Common myeloid progenitor, CD34-positive (primary cell): Measurements from ENCODE around the gene SEC16B.

Experiments
- CTCF ChIA-PET: fragments of 350-600 bp; sonication (Branson Sonifier 250); formaldehyde crosslinking; loops from one replicate; lab custom pipeline; 2021; ENCODE audit warnings: antibody characterized with exemption; lab: Charles Lee
- POLR2A ChIA-PET: fragments of 350-600 bp; sonication (Branson Sonifier 250); formaldehyde crosslinking; loops from one replicate; lab custom pipeline; 2021; ENCODE audit warnings: antibody characterized with exemption; lab: Charles Lee
- DNase-seq, 3 donors: peaks; one replicate each; pipeline versions ENCODE4 v3.0.0 to v3.0.0-alpha.2; 2013
- H3K27ac ChIP-seq, 2 experiments: 1 replicate in 1 of 2; 2 replicates in 1 of 2; pipeline ENCODE4 v1.7.0; 2013; ENCODE audit warnings: inconsistent platforms in 2 of 2, low read length in 2 of 2, mild to moderate bottlenecking in 2 of 2, low read depth in 1 of 2, moderate library complexity in 1 of 2; ENCODE audit not compliant: severe bottlenecking in 2 of 2, insufficient read depth in 1 of 2, poor library complexity in 1 of 2
- H3K27me3 ChIP-seq, 5 experiments: replicated peaks in 2 of 5; 1 replicate in 3 of 5; 2 replicates in 2 of 5; pipeline versions ENCODE4 v1.6.1 to v1.7.0; 2013; ENCODE audit warnings: low read length in 4 of 5, mild to moderate bottlenecking in 2 of 5, moderate library complexity in 2 of 5, inconsistent platforms in 1 of 5; ENCODE audit not compliant: insufficient read depth in 5 of 5, control insufficient read depth in 4 of 5
- H3K36me3 ChIP-seq, 4 experiments: 1 replicate in 2 of 4; 2 replicates in 2 of 4; pipeline versions ENCODE4 v1.6.1 to v1.7.0; 2013; ENCODE audit warnings: low read length in 3 of 4, control low read depth in 1 of 4, mild to moderate bottlenecking in 1 of 4; ENCODE audit not compliant: control insufficient read depth in 4 of 4, insufficient read depth in 4 of 4
- H3K4me1 ChIP-seq, 4 experiments: 1 replicate in 3 of 4; 2 replicates in 1 of 4; pipeline versions ENCODE4 v1.6.1 to v1.7.1; 2013; ENCODE audit warnings: low read length in 3 of 4, mild to moderate bottlenecking in 3 of 4, control low read depth in 1 of 4, inconsistent platforms in 1 of 4, moderate library complexity in 1 of 4; ENCODE audit not compliant: control insufficient read depth in 4 of 4, insufficient read depth in 4 of 4; ENCODE audit errors: control extremely low read depth in 1 of 4
- H3K4me3 ChIP-seq, 7 experiments: 1 replicate in 4 of 7; 2 replicates in 3 of 7; pipeline versions ENCODE4 v1.5.1 to v1.7.0; 2013; ENCODE audit warnings: mild to moderate bottlenecking in 7 of 7, low read length in 6 of 7, moderate library complexity in 6 of 7, inconsistent platforms in 2 of 7, low read depth in 2 of 7, control low read depth in 1 of 7; ENCODE audit not compliant: insufficient read depth in 4 of 7, control insufficient read depth in 1 of 7; ENCODE audit errors: extremely low read depth in 1 of 7
- H3K9me3 ChIP-seq, 5 experiments: 1 replicate in 4 of 5; 2 replicates in 1 of 5; pipeline versions ENCODE4 v1.6.1 to v1.7.1; 2013; ENCODE audit warnings: low read length in 4 of 5, mild to moderate bottlenecking in 2 of 5, inconsistent platforms in 1 of 5, low read depth in 1 of 5, moderate library complexity in 1 of 5; ENCODE audit not compliant: control insufficient read depth in 4 of 5, insufficient read depth in 2 of 5; ENCODE audit errors: control extremely low read depth in 1 of 5
- WGBS: methylation state at CpG from one replicate; pipeline ENCODE4 v1.1.5; 2013; ENCODE audit not compliant: insufficient coverage; 5-methylcytosine and 5-hydroxymethylcytosine counted together

SEC16B gene

DNA sequence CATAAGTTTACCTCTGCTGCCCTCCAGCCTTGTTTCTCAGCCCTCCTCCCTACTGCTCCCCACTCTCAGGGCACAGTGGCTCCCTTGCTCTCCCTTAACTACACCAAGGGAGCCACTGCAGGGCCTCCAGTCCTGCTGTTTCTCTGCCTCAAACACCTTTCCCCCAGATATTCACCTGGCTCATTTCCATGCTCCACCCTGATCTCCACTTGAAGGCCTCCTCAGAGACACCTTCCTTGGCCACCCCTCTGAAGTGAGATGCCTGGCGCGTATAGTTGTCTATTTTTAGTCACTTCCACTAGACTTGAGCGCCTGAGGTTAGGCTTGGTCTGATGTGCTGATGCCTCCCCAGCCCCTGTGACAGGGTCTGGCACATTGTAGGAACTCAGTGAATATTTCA, 34.9 kb downstream of the SEC16B start:
- 80% methylated on average over 1 of the region's 3 CpGs for WGBS
- CTCF ChIA-PET: interaction anchor here (1.9 kb wide), 1 partner anchor 11 kb away, joined by 6 read pairs; no protein-coding TSS in a partner anchor

DNA sequence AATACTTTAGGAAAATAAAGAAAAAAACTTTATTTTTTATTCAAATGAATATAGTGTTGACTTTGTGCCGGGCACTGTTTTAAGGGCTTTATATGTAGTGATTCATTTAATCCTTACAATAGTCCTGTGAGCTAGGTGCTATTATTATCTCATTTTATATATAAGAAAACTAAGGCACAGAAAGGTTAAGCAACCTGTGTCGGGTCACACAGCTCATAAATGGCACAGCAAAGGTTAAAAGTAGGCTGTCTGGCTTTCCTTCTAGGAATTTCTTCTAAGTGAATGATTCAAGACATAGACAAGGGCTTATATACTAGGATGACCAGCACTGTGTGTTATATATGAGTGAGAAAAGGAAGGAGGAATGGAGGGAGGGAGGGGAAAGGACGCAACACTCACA, 35.4 kb downstream of the SEC16B start:
- peaks cover 0 to 2% (median 0%) of the 10 kb centered on the region in 5 experiments for H3K27me3 ChIP-seq
- POLR2A ChIA-PET: no interaction called here
- CTCF ChIA-PET: interaction anchor here (1.1 to 1.9 kb wide), 3 partner anchors 8 to 13 kb away, joined by 4 to 7 read pairs (median 5); no protein-coding TSS in a partner anchor
- no peak overlapping the region for H3K4me3 ChIP-seq
- no peaks in the 10 kb centered on the region for H3K9me3 ChIP-seq
- no peak for DNase-seq
- H3K4me1 ChIP-seq: peaks cover 0 to 3% (median 0%) of the 10 kb centered on the region in 4 experiments
- WGBS: 100% methylated on average over 1 of the region's 3 CpGs
- H3K36me3 ChIP-seq: no peaks in the 10 kb centered on the region
- H3K27ac ChIP-seq: no peak overlapping the region

More for the DNA sequence above, 34.9 kb downstream of the SEC16B start:
- no peak for DNase-seq
- H3K4me3 ChIP-seq: no peak overlapping the region
- peaks cover 0 to 3% (median 0%) of the 10 kb centered on the region in 4 experiments for H3K4me1 ChIP-seq
- no peaks in the 10 kb centered on the region for H3K9me3 ChIP-seq
- no peak overlapping the region for H3K27ac ChIP-seq
- no peaks in the 10 kb centered on the region for H3K36me3 ChIP-seq
- POLR2A ChIA-PET: no interaction called here
- H3K27me3 ChIP-seq: peaks cover 0 to 2% (median 0%) of the 10 kb centered on the region in 5 experiments

DNA sequence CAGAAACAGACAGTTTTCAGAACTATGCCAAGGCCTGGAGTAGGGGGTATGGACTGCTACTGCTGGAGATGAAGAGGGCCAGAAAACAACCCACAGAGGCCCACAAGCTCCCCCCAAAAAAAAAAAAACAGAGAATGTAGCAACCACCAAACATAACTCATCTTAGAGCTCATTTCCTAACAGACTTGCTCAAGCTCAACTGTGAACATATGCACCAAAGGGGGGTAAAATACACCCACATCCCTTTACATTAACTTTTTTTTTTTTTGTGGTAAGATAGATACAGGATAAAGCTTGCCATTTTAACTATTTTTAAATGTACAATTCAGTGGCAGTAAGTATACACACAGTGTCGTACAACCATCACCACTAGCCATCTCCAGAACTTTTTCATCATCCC, 36.0 kb downstream of the SEC16B start:
- Histone ChIP-seq H3K36me3 (no peaks in the 10 kb centered on the region), H3K9me3 (no peaks in the 10 kb centered on the region), H3K27me3 (peaks cover 0 to 2% (median 0%) of the 10 kb centered on the region in 5 experiments), H3K4me3 (no peak overlapping the region), H3K4me1 (peaks cover 0 to 3% (median 0%) of the 10 kb centered on the region in 4 experiments), H3K27ac (no peak overlapping the region)
- peak in 2 of 3 donors; percentile 8 to 75 for DNase-seq
- POLR2A ChIA-PET: no interaction called here
- WGBS: no CpG with 5 or more reads among the region's 1 CpG
- CTCF ChIA-PET: interaction anchor here (1.1 to 1.9 kb wide), 3 partner anchors 9 to 14 kb away, joined by 4 to 7 read pairs (median 5); no protein-coding TSS in a partner anchor

DNA sequence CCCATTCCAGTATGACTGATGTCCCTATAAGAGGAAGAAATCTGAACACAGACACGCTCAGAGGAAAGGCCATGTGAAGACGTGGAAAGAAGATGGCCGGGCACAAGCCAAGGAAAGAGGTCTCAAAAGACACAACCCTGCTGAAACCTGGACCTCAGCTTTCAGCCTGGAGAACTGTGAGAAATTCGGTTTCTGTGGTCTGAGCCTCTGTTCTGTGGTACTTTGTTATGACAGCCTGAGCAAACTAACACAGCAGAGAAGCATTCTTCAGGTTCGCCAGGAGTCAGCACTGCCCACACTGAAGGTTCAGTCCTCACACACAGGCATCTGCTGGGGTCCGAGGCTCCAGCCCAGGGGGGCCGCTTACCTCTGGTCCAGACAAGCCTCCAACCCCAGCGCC, 37.7 kb downstream of the SEC16B start:
- POLR2A ChIA-PET: no interaction called here
- peaks cover 0 to 3% (median 0%) of the 10 kb centered on the region in 4 experiments for H3K4me1 ChIP-seq
- no peaks in the 10 kb centered on the region for H3K36me3 ChIP-seq
- no peak for DNase-seq
- CTCF ChIA-PET: interaction anchor here (1.1 kb wide), 1 partner anchor 13 kb away, joined by 3 read pairs; no protein-coding TSS in a partner anchor
- no peak overlapping the region for H3K4me3 ChIP-seq
- WGBS: 100% methylated on average over 3 of the region's 8 CpGs
- no peak overlapping the region for H3K27ac ChIP-seq
- peaks cover 0 to 2% (median 0%) of the 10 kb centered on the region in 5 experiments for H3K27me3 ChIP-seq
- H3K9me3 ChIP-seq: no peaks in the 10 kb centered on the region

DNA sequence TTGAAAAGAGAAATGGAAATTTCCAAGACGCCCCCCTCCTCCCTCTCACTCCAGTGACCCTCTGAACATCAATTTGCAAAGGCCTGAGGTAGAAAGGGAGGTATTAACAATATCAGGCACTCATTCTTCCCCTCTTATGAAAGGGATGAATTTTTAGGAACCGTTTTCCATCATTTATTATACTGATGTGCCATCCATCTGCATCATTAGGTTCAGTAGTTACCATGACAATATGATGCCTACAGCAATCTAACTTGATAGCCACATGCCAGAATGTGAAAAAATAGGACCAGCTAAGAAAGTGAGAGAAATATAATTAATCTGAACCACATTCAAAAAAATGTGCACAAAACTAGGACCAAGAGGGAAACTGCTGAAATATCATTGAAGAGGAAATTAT, 40.9 kb downstream of the SEC16B start:
- H3K9me3 ChIP-seq: no peaks in the 10 kb centered on the region
- DNase-seq: no peak
- no CpG with 5 or more reads among the region's 2 CpGs for WGBS

DNA sequence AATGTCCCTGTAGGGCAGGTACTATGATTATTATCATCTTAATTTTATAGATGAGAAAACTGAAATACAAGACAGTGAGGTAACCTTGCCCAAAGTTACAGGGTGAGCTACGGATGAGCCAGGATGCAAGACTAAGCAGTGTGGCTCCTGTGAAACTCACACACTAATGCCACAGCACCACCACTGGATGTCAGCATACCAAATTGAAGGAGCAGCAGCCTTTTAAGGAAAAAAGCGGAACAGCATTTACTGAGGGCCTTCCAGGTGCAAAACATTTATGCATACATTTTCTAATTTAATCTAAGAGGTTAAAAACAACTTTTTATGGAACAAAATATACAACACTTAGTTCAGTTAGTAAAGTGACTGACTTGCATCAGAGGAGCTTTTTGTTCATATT, 41.7 kb downstream of the SEC16B start:
- Histone ChIP-seq H3K27ac (no peak overlapping the region), H3K4me1 (no peaks in the 10 kb centered on the region), H3K36me3 (no peaks in the 10 kb centered on the region), H3K27me3 (no peaks in the 10 kb centered on the region), H3K9me3 (no peaks in the 10 kb centered on the region), H3K4me3 (no peak overlapping the region)
- ChIA-PET POLR2A (interaction anchor here (0.6 kb wide), 1 partner anchor 156 kb away, joined by 3 read pairs; no protein-coding TSS in a partner anchor), CTCF (no interaction called here)
- WGBS: no CpG with 5 or more reads among the region's 2 CpGs
- no peak for DNase-seq

More for the DNA sequence above, 40.9 kb downstream of the SEC16B start:
- no peaks in the 10 kb centered on the region for H3K36me3 ChIP-seq
- H3K4me3 ChIP-seq: no peak overlapping the region
- no peak overlapping the region for H3K27ac ChIP-seq
- H3K27me3 ChIP-seq: no peaks in the 10 kb centered on the region
- ChIA-PET CTCF (interaction anchor here (0.6 to 2.0 kb wide), 2 partner anchors 16 to 384 kb away, joined by 3 to 11 read pairs; no protein-coding TSS in a partner anchor), POLR2A (no interaction called here)
- H3K4me1 ChIP-seq: peaks cover 0 to 3% (median 0%) of the 10 kb centered on the region in 4 experiments

DNA sequence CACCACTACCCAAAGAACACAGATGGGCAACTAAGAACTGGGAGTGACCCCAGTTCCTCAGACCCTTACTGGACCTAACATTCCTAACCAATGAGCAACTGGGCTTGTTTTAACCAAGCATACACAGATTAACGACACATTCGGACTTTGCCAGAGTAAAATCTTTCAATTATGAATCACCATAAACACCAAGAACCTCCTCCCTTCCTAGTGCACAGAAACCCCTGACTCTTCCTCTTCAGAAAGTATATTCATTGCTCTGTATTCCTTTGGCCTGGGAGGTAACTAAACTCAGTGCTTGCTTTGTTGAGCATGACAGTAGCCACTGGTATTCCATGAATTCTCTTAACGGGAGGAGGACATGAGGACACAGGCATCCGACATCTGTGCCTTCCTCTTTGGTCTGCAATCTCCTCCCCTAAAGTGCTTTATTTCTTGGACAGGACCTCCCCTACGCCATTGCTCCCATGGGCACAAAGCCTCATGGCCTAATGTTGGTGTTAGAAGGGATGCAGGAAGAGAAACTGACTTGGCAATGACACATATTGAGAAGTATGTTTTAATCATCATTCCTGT, 42.7 kb downstream of the SEC16B start:
- ChIA-PET CTCF (no interaction called here), POLR2A (interaction anchor here (0.6 kb wide), 1 partner anchor 155 kb away, joined by 3 read pairs; no protein-coding TSS in a partner anchor)
- WGBS: 100% methylated on average over 2 of the region's 5 CpGs
- DNase-seq: no peak
- Histone ChIP-seq H3K4me3 (no peak overlapping the region), H3K27me3 (no peaks in the 10 kb centered on the region), H3K9me3 (no peaks in the 10 kb centered on the region), H3K36me3 (no peaks in the 10 kb centered on the region), H3K4me1 (no peaks in the 10 kb centered on the region), H3K27ac (no peak overlapping the region)
